B cell (primary cell): ENCODE data around the gene RBM45. TPM values are rescaled to one million over a fixed set of nuclear protein-coding genes. Genes with fewer than 3 reads are reported as not detected.

Experiments used
- ATAC-seq: fragments of 200-7000 bp; cut with Tn5 transposase; one replicate; pipeline ENCODE4 v1.10.0; 2021; ENCODE audit warnings: low read depth, mild to moderate bottlenecking, moderate number of reproducible peaks, moderate library complexity
- CTCF ChIA-PET: fragments of 350-600 bp; sonication (Branson Sonifier 250); formaldehyde crosslinking; loops from one replicate; lab custom pipeline; 2021; ENCODE audit warnings: antibody characterized with exemption, inconsistent platforms; lab: Charles Lee
- POLR2A ChIA-PET: fragments of 350-600 bp; sonication (Branson Sonifier 250); formaldehyde crosslinking; loops from one replicate; lab custom pipeline; 2021; ENCODE audit warnings: antibody characterized with exemption; lab: Charles Lee
- DNase-seq: peaks from one replicate; pipeline ENCODE4 v3.0.0; 2013
- H2AFZ ChIP-seq: 2 replicates; pipeline ENCODE4 v1.6.1; 2012; ENCODE audit warnings: mild to moderate bottlenecking, low read depth, low read length; ENCODE audit not compliant: insufficient read depth, poor library complexity, severe bottlenecking
- H3K27ac ChIP-seq, 2 donors: 1 replicate in 1 of 2; 2 replicates in 1 of 2; pipeline ENCODE4 v1.5.1; 2012 to 2013; ENCODE audit warnings: low read length in 2 of 2, mild to moderate bottlenecking in 2 of 2, moderate library complexity in 1 of 2
- H3K27me3 ChIP-seq, 4 experiments: fragments of 200-600 bp in 1 of 4; sonication (generic) in 1 of 4; replicated peaks in 1 of 4; 1 replicate in 2 of 4; 2 replicates in 2 of 4; pipeline versions ENCODE4 v1.6.1 to v1.7.0; 2013 to 2016; ENCODE audit warnings: low read length in 3 of 4, mild to moderate bottlenecking in 2 of 4, mixed read lengths in 1 of 4, moderate library complexity in 1 of 4; ENCODE audit not compliant: insufficient read depth in 4 of 4, control insufficient read depth in 3 of 4; ENCODE audit errors: control extremely low read depth in 1 of 4
- H3K36me3 ChIP-seq, 2 experiments: replicated peaks in 1 of 2; 1 replicate in 1 of 2; 2 replicates in 1 of 2; pipeline versions ENCODE4 v1.6.1 to v1.7.1; 2013; ENCODE audit warnings: low read length in 1 of 2; ENCODE audit not compliant: insufficient read depth in 2 of 2, control insufficient read depth in 1 of 2; ENCODE audit errors: control extremely low read depth in 1 of 2, extremely low read depth in 1 of 2
- H3K4me1 ChIP-seq, 2 donors: fragments of 200-600 bp in 1 of 2; sonication (generic) in 1 of 2; 1 replicate in 1 of 2; 2 replicates in 1 of 2; pipeline versions ENCODE4 v1.5.1 to v1.6.1; 2013 to 2017; ENCODE audit warnings: low read length in 2 of 2; ENCODE audit not compliant: control insufficient read depth in 2 of 2, insufficient read depth in 2 of 2
- H3K4me2 ChIP-seq: replicated peaks from 2 replicates; pipeline ENCODE3; 2012; ENCODE audit warnings: mild to moderate bottlenecking, low read depth, low read length; ENCODE audit not compliant: poor library complexity, severe bottlenecking
- H3K4me3 ChIP-seq, 5 experiments: fragments of 200-600 bp in 1 of 5; sonication (generic) in 1 of 5; 1 replicate in 3 of 5; 2 replicates in 2 of 5; pipeline versions ENCODE4 v1.5.1 to v1.7.0; 2011 to 2016; ENCODE audit warnings: low read length in 4 of 5, mild to moderate bottlenecking in 4 of 5, low read depth in 2 of 5, control low read depth in 1 of 5, moderate library complexity in 1 of 5; ENCODE audit not compliant: insufficient read depth in 1 of 5; ENCODE audit errors: control extremely low read depth in 1 of 5, extremely low read depth in 1 of 5
- H3K79me2 ChIP-seq: fragments of 200-600 bp; sonication (generic); one replicate; pipeline ENCODE4 v1.6.0; 2016; ENCODE audit warnings: low read length; ENCODE audit not compliant: control insufficient read depth, insufficient read depth
- H3K9ac ChIP-seq: fragments of 200-600 bp; sonication (generic); 2 replicates; pipeline ENCODE4 v1.6.1; 2017; ENCODE audit warnings: mild to moderate bottlenecking, low read length, moderate library complexity
- H3K9me3 ChIP-seq, 3 donors: one replicate each; pipeline versions ENCODE4 v1.6.1 to v1.7.1; 2013; ENCODE audit warnings: low read length in 2 of 3; ENCODE audit not compliant: control insufficient read depth in 2 of 3, insufficient read depth in 1 of 3; ENCODE audit errors: control extremely low read depth in 1 of 3
- H4K20me1 ChIP-seq: 2 replicates; pipeline ENCODE4 v1.6.0; 2012; ENCODE audit warnings: mild to moderate bottlenecking, low read length; ENCODE audit not compliant: insufficient read depth, control insufficient read depth, poor library complexity, severe bottlenecking
- H3K27ac Mint-ChIP-seq: one replicate; pipeline ENCODE4 v1.8.0; 2021; ENCODE audit warnings: mixed read lengths
- H3K27me3 Mint-ChIP-seq: one replicate; pipeline ENCODE4 v1.8.0; 2021; ENCODE audit warnings: mixed read lengths
- H3K4me1 Mint-ChIP-seq: one replicate; pipeline ENCODE4 v1.8.0; 2021; ENCODE audit warnings: mixed read lengths
- H3K4me3 Mint-ChIP-seq: one replicate; pipeline ENCODE4 v1.8.0; 2021; ENCODE audit warnings: mixed read lengths
- H3K9me3 Mint-ChIP-seq: one replicate; pipeline ENCODE4 v1.8.0; 2022; ENCODE audit warnings: mixed read lengths; ENCODE audit not compliant: insufficient read depth
- CTCF ChIP-seq: fragments of 200-600 bp; IDR thresholded peaks from one replicate; pipeline ENCODE4 v1.8.0; 2022; ENCODE audit warnings: antibody characterized with exemption, mild to moderate bottlenecking
- EZH2 ChIP-seq: IDR thresholded peaks from 2 replicates; pipeline ENCODE4 v1.6.1; 2012; ENCODE audit warnings: borderline replicate concordance, low read depth, mild to moderate bottlenecking, moderate library complexity, low read length; ENCODE audit not compliant: insufficient read depth, poor library complexity, severe bottlenecking
- WGBS: methylation state at CpG from one replicate; pipeline ENCODE4 v1.1.5; 2013; ENCODE audit warnings: missing lambda C conversion rate; ENCODE audit not compliant: insufficient coverage; 5-methylcytosine and 5-hydroxymethylcytosine counted together
- intact Hi-C: fragments of 100-400 bp; cut with micrococcal nuclease; formaldehyde crosslinking; loops from one replicate; pipeline ENCODE4 v1.10.0; 2022
- polyA plus RNA-seq: library from polyadenylated mRNA; depleted of rRNA; stranded (reverse); fragments of >200 nt; gene quantifications from 2 replicates; pipeline ENCODE4 v1.2.3, GENCODE V29; 2012
- total RNA-seq, 2 donors: library from RNA; stranded (reverse); fragments of 120-200 nt in 1 of 2; gene quantifications; 1 replicate in 1 of 2; 2 replicates in 1 of 2; pipeline versions ENCODE4 v1.2.3 to v1.2.4, GENCODE V29; 2013 to 2022

The RBM45 gene
- total and polyA plus RNA-seq, 2 donors (not counting 1 experiment from before 2014, with no cell fraction given) = 4.6 to 24.0 TPM

DNA sequence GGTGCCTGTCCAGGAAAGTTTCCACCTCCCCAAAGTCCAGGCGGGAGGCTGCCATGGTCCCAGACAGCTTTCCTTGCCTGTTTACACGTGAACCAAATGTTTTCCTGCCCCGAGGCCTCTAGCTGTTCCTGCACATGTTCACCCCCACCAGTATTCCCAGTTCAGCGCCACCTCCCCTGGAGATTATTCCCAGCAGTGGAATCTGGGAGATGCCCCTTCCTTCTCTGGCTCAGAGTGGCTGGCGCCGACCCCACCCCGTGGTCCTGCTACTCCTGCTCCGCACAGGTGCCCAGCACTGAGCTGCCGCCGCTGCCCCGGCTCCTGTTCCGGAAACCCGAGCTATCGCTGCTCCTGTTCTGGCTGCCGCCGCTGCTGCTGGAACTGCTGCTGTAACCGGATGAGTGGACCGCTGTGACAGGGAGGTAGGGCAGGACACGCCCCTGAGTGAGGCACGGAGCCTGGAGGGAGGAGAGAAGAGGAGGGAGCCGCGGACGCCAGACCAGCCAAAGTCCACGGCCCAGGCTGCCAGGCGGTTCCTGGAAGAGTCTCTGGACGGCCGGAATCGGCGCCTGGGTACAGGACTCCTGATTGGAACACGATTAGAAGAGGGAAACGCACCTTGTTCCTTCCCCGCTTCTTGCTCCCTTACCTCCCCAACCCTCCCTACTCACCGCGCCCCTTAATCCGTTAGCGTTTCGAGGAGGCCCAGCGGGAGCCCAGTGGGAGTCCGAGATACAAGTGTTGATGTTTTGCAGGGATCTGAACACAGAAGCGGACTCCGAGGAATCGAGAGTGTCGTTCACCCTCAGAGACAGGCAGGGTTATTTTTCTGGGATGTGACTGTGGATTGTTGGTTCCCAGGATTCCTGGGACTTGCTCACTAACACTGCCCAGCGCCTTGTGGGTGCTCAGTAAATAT, 39.6 kb upstream of the RBM45 start, which contains the start of gene PDE11A:
Gene PDE11A (minus strand): TSS at position 395 of the 919 bp plus-strand sequence. CDS start 340 bp downstream, at position 55.
- no peak within 1 kb of the TSS for H3K4me3 ChIP-seq
- ATAC-seq (no peak), DNase-seq (no peak)
- ChIA-PET CTCF (no interaction called here), POLR2A (no interaction called here)
- no peak within 1 kb of the TSS for H3K4me3 Mint-ChIP-seq
- H3K9ac ChIP-seq = no peak within 1 kb of the TSS
- H3K27me3 Mint-ChIP-seq = peaks cover 60% of the 10 kb centered on the region
- H4K20me1 ChIP-seq = no peaks in the 10 kb centered on the region
- H3K4me2 ChIP-seq = peak within 1 kb of the TSS; percentile 41
- no peak within 1 kb of the TSS for H3K27ac Mint-ChIP-seq
- intact Hi-C loops = no loop called here
- H3K9me3 Mint-ChIP-seq = peaks cover 2% of the 10 kb centered on the region
- peaks cover 5% of the 10 kb centered on the region for H3K4me1 Mint-ChIP-seq
- no peak for TF ChIP-seq EZH2
- no peak for TF ChIP-seq CTCF
- H2AFZ ChIP-seq = peak within 1 kb of the TSS; percentile 50
- peaks cover 0 to 26% (median 13%) of the 10 kb centered on the region in 4 experiments for H3K27me3 ChIP-seq
- H3K79me2 ChIP-seq = no peaks in the 10 kb centered on the region
- H3K4me1 ChIP-seq = peaks cover 4 to 6% of the 10 kb centered on the region in 2 donors
- no peak within 1 kb of the TSS for H3K27ac ChIP-seq
- H3K9me3 ChIP-seq = peaks cover 0 to 7% (median 0%) of the 10 kb centered on the region in 3 donors
- no peaks in the 10 kb centered on the region for H3K36me3 ChIP-seq
- 8% methylated on average over 36 of the region's 44 CpGs for WGBS
